ENCODE data around the gene RTN4IP1.
"Not testable (repeated sequence)": the region's sequence is repeated elsewhere in the genome, so short reads cannot be mapped to it uniquely, and the experiment has no call there.

RTN4IP1 gene

GRCh38 chr6:106564476-106564875, 64.8 kb downstream of the RTN4IP1 start:
- TF ChIP-seq ZFX (IDR thresholded peaks at IDR 0.05) (no peak), CTCF (conservative IDR thresholded peaks at IDR 0.05) (no peak)
- H3K27ac ChIP-seq, result no peak overlapping the region

- no peak for TF ChIP-seq CTCF (conservative IDR thresholded peaks at IDR 0.05)
- H3K27ac ChIP-seq, result no peak overlapping the region
Observed at GRCh38 chr6:106563614-106564013, 65.7 kb downstream of the RTN4IP1 start.

- TF ChIP-seq ZFX (IDR thresholded peaks at IDR 0.05), result no peak
- no peak for TF ChIP-seq CTCF (conservative IDR thresholded peaks at IDR 0.05)
- H3K27ac ChIP-seq, result no peak overlapping the region
Observed at GRCh38 chr6:106561686-106562405, 67.5 kb downstream of the RTN4IP1 start.

GRCh38 chr6:106560996-106561685, 68.2 kb downstream of the RTN4IP1 start:
- H3K27ac ChIP-seq, result no peak overlapping the region
- TF ChIP-seq ZFX (IDR thresholded peaks at IDR 0.05), result no peak
- no peak for TF ChIP-seq CTCF (conservative IDR thresholded peaks at IDR 0.05)

- H3K27ac ChIP-seq, result not testable (repeated sequence)
Observed at GRCh38 chr6:106559659-106560058, 69.6 kb downstream of the RTN4IP1 start.

- TF ChIP-seq CTCF (conservative IDR thresholded peaks at IDR 0.05) (no peak), ZFX (IDR thresholded peaks at IDR 0.05) (no peak)
- H3K27ac ChIP-seq, result no peak overlapping the region
Observed at GRCh38 chr6:106558364-106558763, 70.9 kb downstream of the RTN4IP1 start.

GRCh38 chr6:106557837-106558236, 71.5 kb downstream of the RTN4IP1 start:
- TF ChIP-seq ZFX (IDR thresholded peaks at IDR 0.05) (no peak), CTCF (conservative IDR thresholded peaks at IDR 0.05) (no peak)
- H3K27ac ChIP-seq, result no peak overlapping the region
